ENCODE measurements around the gene TEX48. TPM values are rescaled to one million over a fixed set of nuclear protein-coding genes. Genes with fewer than 3 reads are reported as not detected.
A peak's percentile ranks its signal among the peaks of the same experiment; 100 is the strongest.

TEX48 gene
- total RNA-seq, 1 donor from 2014 or later, result not detected

- Histone ChIP-seq H3K27me3 (ENCODE audit: low read depth) (no peaks in the 10 kb centered on the region), H3K27ac (replicated peaks) (peak overlapping the region; percentile 5), H3K4me3 (no peak overlapping the region), H3K9me3 (replicated peaks) (no peaks in the 10 kb centered on the region), H3K4me1 (peaks cover 9% of the 10 kb centered on the region), H3K36me3 (peaks cover 6% of the 10 kb centered on the region)
- DNase-seq, result peak; percentile 67
- intact Hi-C loops (cut with micrococcal nuclease), result no loop called here
- TF ChIP-seq, protein P1, sequence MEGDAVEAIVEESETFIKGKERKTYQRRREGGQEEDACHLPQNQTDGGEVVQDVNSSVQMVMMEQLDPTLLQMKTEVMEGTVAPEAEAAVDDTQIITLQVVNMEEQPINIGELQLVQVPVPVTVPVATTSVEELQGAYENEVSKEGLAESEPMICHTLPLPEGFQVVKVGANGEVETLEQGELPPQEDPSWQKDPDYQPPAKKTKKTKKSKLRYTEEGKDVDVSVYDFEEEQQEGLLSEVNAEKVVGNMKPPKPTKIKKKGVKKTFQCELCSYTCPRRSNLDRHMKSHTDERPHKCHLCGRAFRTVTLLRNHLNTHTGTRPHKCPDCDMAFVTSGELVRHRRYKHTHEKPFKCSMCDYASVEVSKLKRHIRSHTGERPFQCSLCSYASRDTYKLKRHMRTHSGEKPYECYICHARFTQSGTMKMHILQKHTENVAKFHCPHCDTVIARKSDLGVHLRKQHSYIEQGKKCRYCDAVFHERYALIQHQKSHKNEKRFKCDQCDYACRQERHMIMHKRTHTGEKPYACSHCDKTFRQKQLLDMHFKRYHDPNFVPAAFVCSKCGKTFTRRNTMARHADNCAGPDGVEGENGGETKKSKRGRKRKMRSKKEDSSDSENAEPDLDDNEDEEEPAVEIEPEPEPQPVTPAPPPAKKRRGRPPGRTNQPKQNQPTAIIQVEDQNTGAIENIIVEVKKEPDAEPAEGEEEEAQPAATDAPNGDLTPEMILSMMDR (IDR thresholded peaks at IDR 0.05; ENCODE audit: borderline replicate concordance), result no peak
Observed at GRCh38 chr9:114616684-114617520, 65.1 kb downstream of the TEX48 start.

Other genes with a start within 250 kb of the TEX48 start
- gene WHRN, start 176.7 kb downstream of the TEX48 start, total RNA-seq, result 0.80 TPM
- gene ATP6V1G1, start 94.4 kb downstream of the TEX48 start, total RNA-seq, result 81.1 TPM
- gene TMEM268, start 70.9 kb downstream of the TEX48 start, total RNA-seq, result 3.5 TPM
- gene TEX53, start 24.4 kb downstream of the TEX48 start, total RNA-seq, result not detected
- 0.11 TPM for gene TNFSF15, start 123.8 kb upstream of the TEX48 start, total RNA-seq
- 0.63 TPM for gene TNFSF8, start 248.4 kb upstream of the TEX48 start, total RNA-seq

All from left ventricle myocardium inferior (tissue), 1 donor.